Measurements from ENCODE around the gene FLT3.

Gene FLT3

GRCh38 chr13:28001049-28001448, 99.3 kb downstream of the FLT3 start:
- Histone ChIP-seq H3K36me3 (replicated peaks; ENCODE audit: insufficient read depth, low read length) (no peaks in the 10 kb centered on the region), H3K27ac (ENCODE audit: low read length) (no peak overlapping the region), H3K9me3 (replicated peaks; ENCODE audit: insufficient read depth, low read length) (no peaks in the 10 kb centered on the region), H3K27me3 (replicated peaks; ENCODE audit: insufficient read depth, low read length) (no peaks in the 10 kb centered on the region), H3K4me3 (ENCODE audit: low read length) (no peak overlapping the region), H3K4me1 (ENCODE audit: low read length) (0 out of 2 replicates have a peak, but pooled peaks cover 4% of the 10 kb centered on the region), H3K9me2 (replicated peaks; ENCODE audit: insufficient read depth, low read length) (no peaks in the 10 kb centered on the region), H3K4me2 (ENCODE audit: low read depth, low read length) (no peak overlapping the region), H3F3A (ENCODE audit: insufficient read depth, low read length) (no peaks in the 10 kb centered on the region), H3K79me2 (ENCODE audit: low read length) (no peaks in the 10 kb centered on the region), H4K20me1 (ENCODE audit: insufficient read depth, low read length) (no peaks in the 10 kb centered on the region), H2AFZ (ENCODE audit: low read length) (no peak overlapping the region), H3K9ac (ENCODE audit: low read length) (no peak overlapping the region)
- DNase-seq = no peak
- TF ChIP-seq EZH2phosphoT487 (IDR thresholded peaks at IDR 0.05; ENCODE audit: low read length) (no peak), CTCF (IDR thresholded peaks at IDR 0.05; ENCODE audit: low read length) (no peak), EZH2 (optimal IDR thresholded peaks at IDR 0.05; ENCODE audit: low read depth, low read length) (no peak)

GRCh38 chr13:28000567-28000966, 99.8 kb downstream of the FLT3 start:
- no peak overlapping the region for H3K4me3 ChIP-seq (ENCODE audit: low read length)
- no peaks in the 10 kb centered on the region for H4K20me1 ChIP-seq (ENCODE audit: insufficient read depth, low read length)
- H3K9me3 ChIP-seq (replicated peaks; ENCODE audit: insufficient read depth, low read length) = no peaks in the 10 kb centered on the region
- H3K36me3 ChIP-seq (replicated peaks; ENCODE audit: insufficient read depth, low read length) = no peaks in the 10 kb centered on the region
- TF ChIP-seq CTCF (IDR thresholded peaks at IDR 0.05; ENCODE audit: low read length) (no peak), EZH2phosphoT487 (IDR thresholded peaks at IDR 0.05; ENCODE audit: low read length) (no peak), EZH2 (optimal IDR thresholded peaks at IDR 0.05; ENCODE audit: low read depth, low read length) (no peak)
- no peak overlapping the region for H3K27ac ChIP-seq (ENCODE audit: low read length)
- H3K9ac ChIP-seq (ENCODE audit: low read length) = no peak overlapping the region
- H3K4me1 ChIP-seq (ENCODE audit: low read length) = 0 out of 2 replicates have a peak, but pooled peaks cover 4% of the 10 kb centered on the region
- H2AFZ ChIP-seq (ENCODE audit: low read length) = no peak overlapping the region
- H3F3A ChIP-seq (ENCODE audit: insufficient read depth, low read length) = no peaks in the 10 kb centered on the region
- no peaks in the 10 kb centered on the region for H3K79me2 ChIP-seq (ENCODE audit: low read length)
- no peaks in the 10 kb centered on the region for H3K9me2 ChIP-seq (replicated peaks; ENCODE audit: insufficient read depth, low read length)
- no peak overlapping the region for H3K4me2 ChIP-seq (ENCODE audit: low read depth, low read length)
- no peaks in the 10 kb centered on the region for H3K27me3 ChIP-seq (replicated peaks; ENCODE audit: insufficient read depth, low read length)
- no peak for DNase-seq

- Histone ChIP-seq H3F3A (ENCODE audit: insufficient read depth, low read length) (no peaks in the 10 kb centered on the region), H3K4me3 (ENCODE audit: low read length) (no peak overlapping the region), H3K79me2 (ENCODE audit: low read length) (no peaks in the 10 kb centered on the region), H2AFZ (ENCODE audit: low read length) (no peak overlapping the region), H3K9ac (ENCODE audit: low read length) (no peak overlapping the region), H3K36me3 (replicated peaks; ENCODE audit: insufficient read depth, low read length) (no peaks in the 10 kb centered on the region), H3K4me1 (ENCODE audit: low read length) (0 out of 2 replicates have a peak, but pooled peaks cover 4% of the 10 kb centered on the region), H3K4me2 (ENCODE audit: low read depth, low read length) (no peak overlapping the region), H3K9me2 (replicated peaks; ENCODE audit: insufficient read depth, low read length) (no peaks in the 10 kb centered on the region), H3K27me3 (replicated peaks; ENCODE audit: insufficient read depth, low read length) (no peaks in the 10 kb centered on the region), H3K27ac (ENCODE audit: low read length) (no peak overlapping the region), H3K9me3 (replicated peaks; ENCODE audit: insufficient read depth, low read length) (no peaks in the 10 kb centered on the region), H4K20me1 (ENCODE audit: insufficient read depth, low read length) (no peaks in the 10 kb centered on the region)
- DNase-seq = peak; percentile 67
- TF ChIP-seq EZH2 (optimal IDR thresholded peaks at IDR 0.05; ENCODE audit: low read depth, low read length) (no peak), CTCF (IDR thresholded peaks at IDR 0.05; ENCODE audit: low read length) (peak; percentile 59)
Measured at GRCh38 chr13:27997904-27998522, 102.4 kb downstream of the FLT3 start.
